Activated naive CD4-positive, alpha-beta T cell treated with anti-CD3 and anti-CD28 coated beads for 36 hours (primary cell): ENCODE data around the gene NXN. TPM values are rescaled to one million over a fixed set of nuclear protein-coding genes. Genes with fewer than 3 reads are reported as not detected.
"Not testable (repeated sequence)": the region's sequence is repeated elsewhere in the genome, so short reads cannot be mapped to it uniquely, and the experiment has no call there.

Experiments
- CTCF ChIA-PET: fragments of 350-600 bp; sonication (Branson Sonifier 250); formaldehyde crosslinking; loops from one replicate; lab custom pipeline; 2021; ENCODE audit warnings: antibody characterized with exemption; lab: Charles Lee
- DNase-seq: peaks from one replicate; pipeline ENCODE4 v3.0.0-alpha.2; 2020
- H3K27ac Mint-ChIP-seq: one replicate; pipeline ENCODE4 v1.8.0; 2021; ENCODE audit warnings: mild to moderate bottlenecking, mixed read lengths
- H3K27me3 Mint-ChIP-seq: one replicate; pipeline ENCODE4 v1.8.0; 2021; ENCODE audit warnings: low read depth, mixed read lengths
- H3K36me3 Mint-ChIP-seq: one replicate; pipeline ENCODE4 v1.8.0; 2021; ENCODE audit warnings: low read depth, mixed read lengths
- H3K4me1 Mint-ChIP-seq: one replicate; pipeline ENCODE4 v1.8.0; 2021; ENCODE audit warnings: low read depth, mixed read lengths
- H3K4me3 Mint-ChIP-seq: one replicate; pipeline ENCODE4 v1.8.0; 2021; ENCODE audit warnings: mild to moderate bottlenecking, moderate library complexity, mixed read lengths
- H3K9me3 Mint-ChIP-seq: one replicate; pipeline ENCODE4 v1.8.0; 2021; ENCODE audit warnings: mixed read lengths
- intact Hi-C: fragments of 100-400 bp; cut with micrococcal nuclease; formaldehyde crosslinking; loops from one replicate; pipeline ENCODE4 v1.15.1; 2023
- total RNA-seq, 2 experiments: library from RNA; stranded (reverse); gene quantifications; one replicate each; pipeline ENCODE4 v1.2.3, GENCODE V29; 2021

Gene NXN
- total RNA-seq, 2 experiments from 2014 or later: 0.20 to 0.33 TPM

DNA sequence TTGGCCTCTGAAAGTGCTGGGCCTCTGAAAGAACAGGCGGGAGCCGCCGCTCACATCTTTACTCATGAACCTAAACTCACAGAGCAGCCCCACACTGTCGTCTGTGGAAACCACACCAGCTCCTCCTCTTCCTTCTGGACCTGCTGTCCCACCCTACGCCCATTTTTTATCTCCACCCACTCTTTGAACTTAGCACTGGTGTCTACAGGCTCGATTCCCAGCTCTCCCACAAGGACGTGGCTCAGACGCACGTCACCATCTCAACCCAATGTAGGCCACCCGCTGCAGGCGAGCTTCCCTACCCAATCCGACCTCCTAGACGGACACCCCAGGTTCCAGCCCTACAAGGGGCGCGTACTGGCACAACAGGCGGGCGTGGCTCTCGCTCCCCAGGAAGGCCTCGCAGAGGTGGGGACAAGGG, 62.2 kb downstream of the NXN start:
- H3K27me3 Mint-ChIP-seq: peaks cover 9% of the 10 kb centered on the region

DNA sequence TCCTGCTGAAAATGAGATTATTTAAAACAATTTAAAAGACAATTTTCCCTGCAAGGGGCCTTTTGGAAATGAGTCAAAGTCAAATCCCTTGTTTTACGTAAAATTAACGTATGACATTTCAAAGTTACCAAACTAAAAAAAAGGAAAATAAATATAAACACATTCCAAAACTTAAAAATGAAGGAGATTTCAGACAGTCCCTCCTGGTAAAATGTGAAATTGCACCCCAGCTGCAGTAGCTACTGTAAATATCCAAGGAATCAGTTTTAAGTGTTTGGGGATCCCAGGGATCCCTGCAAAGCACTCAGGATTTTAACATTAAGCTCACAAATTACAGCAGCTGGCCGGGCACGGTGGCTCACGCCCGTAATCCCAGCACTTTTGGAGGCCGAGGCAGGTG, 63.3 kb downstream of the NXN start:
- H3K27ac Mint-ChIP-seq: no peak overlapping the region
- intact Hi-C loops: no loop called here
- H3K9me3 Mint-ChIP-seq: no peaks in the 10 kb centered on the region
- CTCF ChIA-PET: interaction anchor here (0.6 kb wide), 2 partner anchors 37 to 389 kb away, joined by 3 read pairs; no protein-coding TSS in a partner anchor
- no peaks in the 10 kb centered on the region for H3K36me3 Mint-ChIP-seq
- peaks cover 9% of the 10 kb centered on the region for H3K27me3 Mint-ChIP-seq
- H3K4me1 Mint-ChIP-seq: no peaks in the 10 kb centered on the region
- H3K4me3 Mint-ChIP-seq: no peak overlapping the region
- DNase-seq: no peak

More for the DNA sequence above, 62.2 kb downstream of the NXN start:
- CTCF ChIA-PET: interaction anchor here (0.9 kb wide), 1 partner anchor 64 kb away, joined by 3 read pairs; no protein-coding TSS in a partner anchor
- no peak for DNase-seq
- intact Hi-C loops: no loop called here
- no peaks in the 10 kb centered on the region for H3K36me3 Mint-ChIP-seq
- H3K4me3 Mint-ChIP-seq: no peak overlapping the region
- no peak overlapping the region for H3K27ac Mint-ChIP-seq
- no peaks in the 10 kb centered on the region for H3K4me1 Mint-ChIP-seq
- H3K9me3 Mint-ChIP-seq: no peaks in the 10 kb centered on the region

DNA sequence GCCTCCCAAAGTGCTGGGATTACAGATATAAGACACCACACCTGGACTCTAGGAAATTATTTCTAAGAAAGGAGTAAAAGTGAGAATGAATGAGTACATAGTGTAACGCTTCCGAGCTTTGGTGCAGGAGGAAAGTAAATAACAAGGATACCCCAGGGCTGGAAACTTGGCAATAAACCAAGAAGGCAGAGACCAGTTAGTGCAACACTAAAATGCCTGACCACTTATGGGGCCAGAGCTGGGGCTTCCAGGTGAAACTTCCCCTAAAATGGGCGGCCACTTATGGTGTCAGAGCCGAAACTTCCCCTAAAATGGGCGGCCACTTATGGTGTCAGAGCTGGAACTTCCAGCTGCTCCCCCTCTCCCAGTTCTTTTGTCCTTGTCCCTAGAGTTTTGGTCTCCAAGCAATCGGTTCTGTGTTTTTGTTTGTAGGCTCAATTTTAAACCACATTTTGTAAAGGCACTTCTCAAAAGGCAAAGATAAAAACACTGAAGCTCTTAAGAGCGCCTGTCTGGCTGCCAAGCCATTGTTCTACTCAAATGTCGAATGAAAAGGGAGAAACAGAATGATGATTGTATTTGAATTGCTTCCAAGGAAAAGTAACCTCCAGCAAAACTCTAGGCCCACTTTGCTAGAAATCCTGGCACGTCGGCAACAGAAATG, 63.9 kb downstream of the NXN start:
- no peaks in the 10 kb centered on the region for H3K36me3 Mint-ChIP-seq
- no peaks in the 10 kb centered on the region for H3K9me3 Mint-ChIP-seq
- no peak overlapping the region for H3K4me3 Mint-ChIP-seq
- intact Hi-C loops: no loop called here
- H3K27me3 Mint-ChIP-seq: peaks cover 9% of the 10 kb centered on the region
- H3K4me1 Mint-ChIP-seq: no peaks in the 10 kb centered on the region
- no peak for DNase-seq
- CTCF ChIA-PET: interaction anchor here (0.6 kb wide), 1 partner anchor 389 kb away, joined by 3 read pairs; no protein-coding TSS in a partner anchor
- H3K27ac Mint-ChIP-seq: no peak overlapping the region

DNA sequence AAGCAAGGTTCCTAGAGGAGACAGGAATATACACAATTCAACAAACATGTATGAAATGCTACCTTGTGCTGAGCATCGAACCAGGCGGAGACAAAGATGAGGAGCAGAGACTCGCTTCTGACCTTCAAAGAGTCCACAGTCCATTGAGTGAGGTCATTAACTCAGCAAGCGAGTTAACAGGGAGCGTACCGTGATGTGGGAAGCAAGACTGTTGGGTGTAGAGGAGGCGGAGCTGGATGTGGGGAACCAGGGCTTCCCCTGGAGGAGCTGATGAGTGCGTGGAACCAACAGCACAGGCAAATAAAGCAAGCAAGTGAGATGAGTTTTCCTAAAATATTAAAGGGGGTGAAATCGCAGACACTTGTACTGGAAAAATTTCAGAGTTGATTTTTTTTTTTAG, 65.0 kb downstream of the NXN start:
- Mint-ChIP-seq H3K27ac (no peak overlapping the region), H3K27me3 (peaks cover 9% of the 10 kb centered on the region), H3K36me3 (no peaks in the 10 kb centered on the region), H3K4me1 (no peaks in the 10 kb centered on the region), H3K4me3 (no peak overlapping the region), H3K9me3 (no peaks in the 10 kb centered on the region)
- CTCF ChIA-PET: no interaction called here
- intact Hi-C loops: no loop called here
- DNase-seq: no peak

DNA sequence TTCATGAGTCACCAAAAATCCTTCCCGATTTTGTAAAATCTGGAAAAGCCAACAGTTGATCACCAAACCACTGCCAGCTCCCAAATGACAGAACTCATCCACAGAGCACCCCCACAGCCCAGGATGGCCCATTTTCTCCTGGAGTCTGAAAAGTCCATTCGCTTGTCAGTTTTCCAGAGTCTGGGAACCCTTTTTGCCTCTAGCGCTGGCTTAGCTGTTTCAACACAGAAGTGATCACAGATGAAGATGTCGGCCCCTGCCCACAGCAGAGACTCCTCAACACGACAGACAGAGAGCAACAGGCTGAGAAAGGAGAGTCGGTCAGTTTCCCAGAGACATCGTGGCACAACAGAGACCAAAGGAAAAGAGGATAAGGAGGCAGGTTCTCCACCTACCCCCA, 66.4 kb downstream of the NXN start:
- Mint-ChIP-seq H3K4me3 (no peak overlapping the region), H3K9me3 (no peaks in the 10 kb centered on the region), H3K27ac (no peak overlapping the region), H3K4me1 (no peaks in the 10 kb centered on the region), H3K27me3 (peaks cover 9% of the 10 kb centered on the region), H3K36me3 (no peaks in the 10 kb centered on the region)
- intact Hi-C loops: no loop called here
- CTCF ChIA-PET: no interaction called here
- DNase-seq: no peak

DNA sequence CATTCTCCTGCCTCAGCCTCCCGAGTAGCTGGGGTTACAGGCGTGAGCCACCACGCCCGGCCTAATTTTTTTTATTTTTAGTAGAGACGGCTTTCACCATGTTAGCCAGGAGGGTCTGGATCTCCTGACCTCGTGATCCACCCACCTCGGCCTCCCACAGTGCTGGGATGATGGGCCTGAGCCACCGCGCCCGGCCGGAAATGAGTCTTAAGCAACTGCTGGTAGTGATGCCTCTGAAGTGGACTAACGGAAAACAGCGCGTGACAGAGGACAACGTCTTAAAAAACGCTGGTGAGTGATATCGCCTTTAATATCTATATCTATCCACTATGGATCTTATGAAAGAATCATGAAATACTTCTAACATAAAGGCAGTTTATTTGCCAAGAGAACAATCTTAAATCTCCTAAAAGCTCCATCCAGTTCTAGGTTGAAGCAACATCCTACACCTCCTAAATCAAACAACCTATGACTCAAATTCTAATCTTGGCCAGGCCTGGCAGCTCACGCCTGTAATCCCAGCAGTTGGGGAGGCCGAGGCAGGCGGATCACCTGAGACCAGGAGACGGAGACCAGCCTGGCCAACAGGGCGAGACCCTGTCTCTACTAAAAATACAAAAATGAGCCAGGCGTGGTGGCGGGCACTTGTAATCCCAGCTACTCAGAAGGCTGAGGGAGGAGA, 69.8 kb downstream of the NXN start:
- no peaks in the 10 kb centered on the region for H3K4me1 Mint-ChIP-seq
- DNase-seq: no peak
- CTCF ChIA-PET: no interaction called here

DNA sequence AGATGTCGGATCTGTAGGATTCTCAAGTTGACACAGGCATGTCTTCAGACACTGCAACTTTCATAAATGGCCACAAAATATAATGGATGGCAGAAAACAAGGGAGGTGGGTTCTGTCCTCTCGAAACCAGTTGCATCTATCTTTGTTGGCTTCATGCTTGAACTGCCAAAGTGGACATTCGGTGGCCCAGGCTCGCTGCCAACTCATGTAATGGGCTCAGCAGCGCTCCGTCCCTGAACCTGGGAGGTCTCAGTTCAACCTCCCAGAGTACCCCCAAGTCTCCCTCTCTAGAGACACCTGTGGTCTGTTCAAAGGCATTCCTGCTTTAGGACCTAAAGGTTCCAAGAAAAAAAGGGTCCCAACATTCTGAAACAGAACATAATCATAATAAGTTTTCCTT, 71.9 kb downstream of the NXN start:
- no peak overlapping the region for H3K27ac Mint-ChIP-seq
- intact Hi-C loops: no loop called here
- H3K27me3 Mint-ChIP-seq: peaks cover 10% of the 10 kb centered on the region
- no peak overlapping the region for H3K4me3 Mint-ChIP-seq
- CTCF ChIA-PET: no interaction called here
- no peaks in the 10 kb centered on the region for H3K4me1 Mint-ChIP-seq
- H3K9me3 Mint-ChIP-seq: no peaks in the 10 kb centered on the region
- no peaks in the 10 kb centered on the region for H3K36me3 Mint-ChIP-seq
- no peak for DNase-seq

More for the DNA sequence above, 69.8 kb downstream of the NXN start:
- H3K9me3 Mint-ChIP-seq: no peaks in the 10 kb centered on the region
- no peaks in the 10 kb centered on the region for H3K36me3 Mint-ChIP-seq
- no peak overlapping the region for H3K27ac Mint-ChIP-seq
- H3K27me3 Mint-ChIP-seq: peaks cover 13% of the 10 kb centered on the region
- intact Hi-C loops: no loop called here
- no peak overlapping the region for H3K4me3 Mint-ChIP-seq

DNA sequence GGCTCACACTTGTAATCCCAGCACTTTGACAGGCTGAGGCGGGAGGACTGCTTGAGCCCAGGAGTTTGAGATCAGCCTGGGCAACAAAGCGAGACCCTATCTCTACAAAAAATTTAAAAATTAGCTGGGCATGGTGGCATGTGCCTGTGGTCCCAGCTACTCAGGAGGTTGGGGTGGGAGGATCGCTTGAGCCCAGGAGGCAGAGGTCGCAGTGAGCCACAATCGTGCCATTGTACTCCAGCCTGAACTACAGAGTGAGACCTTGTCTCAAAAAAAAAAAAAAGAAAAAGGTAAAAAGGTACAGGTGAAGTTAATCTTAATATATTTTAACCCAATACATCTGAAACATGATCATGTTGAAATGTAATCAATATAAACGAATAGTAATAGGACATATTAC, 73.9 kb downstream of the NXN start:
- H3K27me3 Mint-ChIP-seq: peaks cover 22% of the 10 kb centered on the region

DNA sequence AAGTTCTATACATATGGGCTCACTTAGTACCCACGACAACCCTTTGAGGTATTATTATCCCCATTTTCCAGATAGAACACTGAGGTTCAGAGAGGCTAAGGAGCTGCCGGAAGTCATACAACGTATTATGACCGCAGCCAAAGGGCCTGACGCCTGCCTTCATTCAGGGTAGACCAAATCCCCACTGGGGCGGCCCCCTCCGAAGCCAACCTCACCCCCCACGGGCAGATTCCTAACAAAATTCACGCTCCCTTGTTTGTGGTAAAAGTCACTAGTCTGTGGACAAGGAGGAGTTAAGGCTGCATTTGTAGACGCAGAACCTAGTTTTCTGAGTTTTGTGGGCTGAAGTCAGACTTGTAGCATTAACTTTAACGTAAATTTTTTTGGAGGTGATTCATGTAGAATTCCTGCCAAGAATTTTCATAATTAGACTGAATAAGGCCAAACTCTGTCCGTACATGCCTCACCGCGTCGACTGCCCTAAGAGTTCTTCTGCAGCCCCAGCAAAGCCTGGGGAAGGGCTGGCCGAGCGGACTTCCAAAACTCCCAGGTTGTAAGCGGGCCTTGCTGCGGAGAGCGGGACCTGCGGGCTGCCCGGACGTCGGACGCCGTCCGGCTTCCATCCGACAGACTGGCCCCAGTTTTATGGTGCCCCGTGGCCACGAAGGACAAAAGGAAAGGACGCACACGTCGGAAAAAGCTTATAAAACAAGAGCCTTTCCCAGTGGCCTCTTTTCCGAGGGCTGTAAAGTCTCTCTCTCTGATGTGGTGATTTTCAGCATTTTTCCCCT, 75.7 kb downstream of the NXN start:
- intact Hi-C loops: no loop called here
- H3K27me3 Mint-ChIP-seq: peaks cover 29% of the 10 kb centered on the region
- CTCF ChIA-PET: no interaction called here

More for the DNA sequence above, 73.9 kb downstream of the NXN start:
- H3K36me3 Mint-ChIP-seq, DNase-seq, H3K4me1 Mint-ChIP-seq, H3K4me3 Mint-ChIP-seq, H3K9me3 Mint-ChIP-seq, intact Hi-C loops, CTCF ChIA-PET, H3K27ac Mint-ChIP-seq: not testable (repeated sequence)

DNA sequence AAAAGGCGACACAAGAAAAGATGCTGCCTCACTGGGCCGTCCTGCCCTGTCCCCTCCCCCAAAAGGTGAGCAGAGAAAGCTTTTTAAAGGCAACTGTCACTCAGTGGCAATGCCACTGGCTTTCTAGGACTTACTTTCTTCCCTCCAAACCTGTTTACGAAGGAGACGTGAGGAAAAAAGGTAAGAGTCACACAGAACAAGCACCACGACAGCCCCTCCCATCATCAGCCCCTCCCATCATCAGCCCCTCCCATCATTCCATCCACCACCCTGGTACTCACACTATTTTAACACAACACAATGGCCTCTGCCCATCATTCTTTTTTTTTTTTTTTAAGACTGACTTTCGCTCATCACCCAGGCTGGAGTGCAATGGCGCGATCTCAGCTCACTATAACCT, 77.1 kb downstream of the NXN start:
- H3K4me3 Mint-ChIP-seq: no peak overlapping the region
- CTCF ChIA-PET: no interaction called here
- no peak overlapping the region for H3K27ac Mint-ChIP-seq
- no peaks in the 10 kb centered on the region for H3K4me1 Mint-ChIP-seq
- no peak for DNase-seq
- H3K9me3 Mint-ChIP-seq: no peaks in the 10 kb centered on the region
- peaks cover 33% of the 10 kb centered on the region for H3K27me3 Mint-ChIP-seq
- no peaks in the 10 kb centered on the region for H3K36me3 Mint-ChIP-seq
- intact Hi-C loops: no loop called here

More for the DNA sequence above, 75.7 kb downstream of the NXN start:
- no peaks in the 10 kb centered on the region for H3K9me3 Mint-ChIP-seq
- H3K4me3 Mint-ChIP-seq: no peak overlapping the region
- no peaks in the 10 kb centered on the region for H3K36me3 Mint-ChIP-seq
- no peak for DNase-seq
- H3K27ac Mint-ChIP-seq: no peak overlapping the region
- H3K4me1 Mint-ChIP-seq: no peaks in the 10 kb centered on the region

DNA sequence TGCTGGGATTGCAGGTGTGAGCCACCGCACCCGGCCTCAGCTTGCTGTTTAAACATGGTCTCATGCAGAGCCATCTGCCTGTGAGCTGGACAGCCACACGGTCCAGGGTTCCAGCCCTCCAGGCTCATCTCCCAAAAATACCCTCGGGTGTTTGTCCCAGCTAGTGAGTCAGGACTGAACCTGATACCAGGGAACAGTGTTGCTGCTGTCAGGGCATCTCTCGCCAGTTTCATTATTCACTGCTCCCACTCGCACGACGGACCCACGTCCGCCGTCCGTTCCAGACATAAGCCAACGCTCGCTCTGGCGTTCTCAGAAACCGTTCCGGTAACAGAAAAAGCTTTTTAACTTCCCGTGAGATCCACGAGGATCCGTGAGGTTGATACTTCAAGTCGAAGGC, 77.6 kb downstream of the NXN start:
- H3K27me3 Mint-ChIP-seq: peaks cover 38% of the 10 kb centered on the region
- H3K4me3 Mint-ChIP-seq: no peak overlapping the region

DNA sequence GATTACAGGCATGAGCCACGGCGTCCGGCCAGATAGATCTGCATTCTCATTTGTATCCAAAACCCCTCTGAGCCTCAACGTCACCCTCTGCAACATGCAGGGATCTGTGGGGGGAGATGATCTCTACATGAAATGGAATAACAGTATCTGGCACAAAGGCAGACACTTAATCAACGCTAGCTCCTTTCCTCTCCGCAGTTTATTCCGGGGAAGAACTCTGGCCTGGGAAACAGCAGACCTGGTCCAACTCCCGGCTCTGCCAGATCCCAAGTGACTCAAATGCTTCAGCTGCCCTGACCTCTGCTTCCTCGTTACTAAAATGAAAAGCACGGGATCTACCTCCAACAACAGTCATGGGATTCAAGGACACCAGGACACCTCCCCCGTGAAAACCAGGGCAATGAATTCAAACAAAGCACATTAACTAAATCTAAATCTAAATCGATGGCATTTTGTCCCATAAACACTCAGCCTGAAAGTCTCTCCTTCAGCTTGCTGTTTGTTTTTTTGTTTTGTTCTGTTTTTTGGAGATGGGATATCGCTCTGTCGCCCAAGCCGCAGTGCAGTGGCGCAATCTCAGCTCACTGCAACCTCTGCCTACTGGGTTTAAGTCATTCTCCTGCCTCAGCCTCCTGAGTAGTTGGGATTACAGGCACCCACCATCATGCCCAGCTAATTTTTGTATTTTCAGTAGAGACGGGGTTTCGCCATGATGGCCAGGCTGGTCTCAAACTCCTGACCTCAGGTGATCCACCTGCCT, 78.2 kb downstream of the NXN start:
- CTCF ChIA-PET: no interaction called here
- intact Hi-C loops: no loop called here
- no peaks in the 10 kb centered on the region for H3K4me1 Mint-ChIP-seq

More for the DNA sequence above, 77.6 kb downstream of the NXN start:
- Mint-ChIP-seq H3K36me3 (no peaks in the 10 kb centered on the region), H3K4me1 (no peaks in the 10 kb centered on the region), H3K9me3 (no peaks in the 10 kb centered on the region), H3K27ac (no peak overlapping the region)
- no peak for DNase-seq
- CTCF ChIA-PET: no interaction called here
- intact Hi-C loops: no loop called here

More for the DNA sequence above, 78.2 kb downstream of the NXN start:
- Mint-ChIP-seq H3K27me3 (peaks cover 40% of the 10 kb centered on the region), H3K27ac (no peak overlapping the region), H3K9me3 (no peaks in the 10 kb centered on the region), H3K36me3 (no peaks in the 10 kb centered on the region), H3K4me3 (no peak overlapping the region)
- no peak for DNase-seq
